Measurements from ENCODE around the gene MYL10. TPM values are rescaled to one million over a fixed set of nuclear protein-coding genes. Genes with fewer than 3 reads are reported as not detected.

The MYL10 gene
- total RNA-seq, 1 donor from 2014 or later, result not detected

GRCh38 chr7:101614098-101614938, 14.8 kb downstream of the MYL10 start:
- Mint-ChIP-seq H3K27ac (no peak overlapping the region), H3K27me3 (peaks cover 13% of the 10 kb centered on the region), H3K9me3 (no peaks in the 10 kb centered on the region), H3K36me3 (no peaks in the 10 kb centered on the region), H3K4me3 (no peak overlapping the region), H3K4me1 (ENCODE audit: unreplicated experiment) (peaks cover 11% of the 10 kb centered on the region)
- no peak for DNase-seq (ENCODE audit: extremely low spot score, unreplicated experiment)
- no peak for TF ChIP-seq CTCF (conservative IDR thresholded peaks at IDR 0.05)

GRCh38 chr7:101612885-101613515, 16.1 kb downstream of the MYL10 start:
- Mint-ChIP-seq H3K4me3 (no peak overlapping the region), H3K4me1 (ENCODE audit: unreplicated experiment) (peaks cover 11% of the 10 kb centered on the region), H3K36me3 (no peaks in the 10 kb centered on the region), H3K27ac (no peak overlapping the region), H3K9me3 (no peaks in the 10 kb centered on the region), H3K27me3 (peaks cover 13% of the 10 kb centered on the region)
- no peak for TF ChIP-seq CTCF (conservative IDR thresholded peaks at IDR 0.05)
- no peak for DNase-seq (ENCODE audit: extremely low spot score, unreplicated experiment)

GRCh38 chr7:101608772-101609713, 20.1 kb downstream of the MYL10 start:
- no peak for DNase-seq (ENCODE audit: extremely low spot score, unreplicated experiment)
- no peak for TF ChIP-seq CTCF (conservative IDR thresholded peaks at IDR 0.05)
- Mint-ChIP-seq H3K4me1 (ENCODE audit: unreplicated experiment) (peaks cover 7% of the 10 kb centered on the region), H3K27me3 (peaks cover 6% of the 10 kb centered on the region), H3K9me3 (no peaks in the 10 kb centered on the region), H3K4me3 (no peak overlapping the region), H3K27ac (no peak overlapping the region), H3K36me3 (no peaks in the 10 kb centered on the region)

- H3K9me3 Mint-ChIP-seq, result no peaks in the 10 kb centered on the region
- H3K27ac Mint-ChIP-seq, result no peak overlapping the region
- no peaks in the 10 kb centered on the region for H3K36me3 Mint-ChIP-seq
- DNase-seq (ENCODE audit: extremely low spot score, unreplicated experiment), result no peak
- peaks cover 3% of the 10 kb centered on the region for H3K4me1 Mint-ChIP-seq (ENCODE audit: unreplicated experiment)
- no peak overlapping the region for H3K4me3 Mint-ChIP-seq
- H3K27me3 Mint-ChIP-seq, result peaks cover 4% of the 10 kb centered on the region
- no peak for TF ChIP-seq CTCF (conservative IDR thresholded peaks at IDR 0.05)
These were observed 22.6 kb downstream of the MYL10 start for GRCh38 chr7:101606498-101606923.
